Caki2 (cell line): ENCODE measurements around the gene CMC1. TPM values are rescaled to one million over a fixed set of nuclear protein-coding genes. Genes with fewer than 3 reads are reported as not detected.

Experiments
- DNase-seq: peaks from one replicate; pipeline ENCODE4 v3.0.0-alpha.2; 2015; ENCODE audit warnings: low read depth
- in situ Hi-C: cut with HindIII; loops from 2 replicates; pipeline ENCODE4 v1.10.0; 2016; ENCODE audit warnings: low sequenced_read_pairs, low pct_unique_long_range_greater_than_20kb, mixed read lengths
- total RNA-seq: library from RNA; depleted of rRNA; stranded (reverse); fragments of >200 nt; shearing (Covaris generic); gene quantifications from 2 replicates; pipeline ENCODE4 v1.2.3, GENCODE V29; 2014; ENCODE audit warnings: low replicate concordance

The CMC1 gene
- total RNA-seq, 1 experiment from 2014 or later = 18.0 TPM

DNA sequence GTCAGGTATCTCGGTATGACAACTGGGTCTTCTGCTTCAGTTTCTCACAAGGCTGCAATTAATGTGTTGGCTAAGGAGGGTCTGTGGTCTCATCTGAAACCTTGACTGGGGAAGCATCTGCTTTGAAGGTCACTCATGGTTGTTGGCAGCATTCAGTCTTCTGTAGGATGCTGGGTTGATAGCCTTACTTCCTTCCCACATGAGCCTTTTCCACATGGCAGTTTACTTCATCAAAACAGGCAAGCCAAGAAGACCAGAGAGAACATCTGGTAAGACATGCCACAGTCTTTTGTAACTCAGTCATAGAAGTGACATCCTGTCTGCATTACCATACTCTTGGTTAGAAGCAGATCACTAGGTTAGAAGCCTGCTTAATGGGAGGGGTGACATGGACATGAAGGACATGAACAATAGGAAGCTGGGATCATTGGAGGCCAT, 49.5 kb downstream of the CMC1 start:
- in situ Hi-C loops = no loop called here
- DNase-seq = no peak

DNA sequence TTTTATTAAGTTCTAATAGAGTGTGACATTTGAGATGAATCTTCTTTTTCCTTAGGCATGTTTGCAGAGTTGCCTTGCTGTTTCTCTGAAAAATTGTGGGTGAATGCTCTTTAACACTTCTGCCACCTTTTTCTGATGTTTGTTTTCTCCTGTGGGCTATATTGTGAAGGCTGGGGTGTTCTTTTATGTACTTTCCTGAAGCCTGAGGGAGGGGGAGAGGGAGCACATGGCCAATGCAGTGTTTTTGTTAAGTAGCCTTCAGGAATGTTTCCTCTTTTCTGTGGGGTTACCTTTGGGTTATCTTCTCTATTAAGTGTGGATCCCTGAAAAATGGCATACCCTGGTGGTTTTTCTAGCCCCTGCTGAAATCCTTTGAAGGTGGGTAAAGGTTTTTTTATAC, 50.2 kb downstream of the CMC1 start:
- DNase-seq = no peak
- in situ Hi-C loops = no loop called here

GRCh38 chr3:28292622-28293021, 51.2 kb downstream of the CMC1 start:
- in situ Hi-C loops = no loop called here

DNA sequence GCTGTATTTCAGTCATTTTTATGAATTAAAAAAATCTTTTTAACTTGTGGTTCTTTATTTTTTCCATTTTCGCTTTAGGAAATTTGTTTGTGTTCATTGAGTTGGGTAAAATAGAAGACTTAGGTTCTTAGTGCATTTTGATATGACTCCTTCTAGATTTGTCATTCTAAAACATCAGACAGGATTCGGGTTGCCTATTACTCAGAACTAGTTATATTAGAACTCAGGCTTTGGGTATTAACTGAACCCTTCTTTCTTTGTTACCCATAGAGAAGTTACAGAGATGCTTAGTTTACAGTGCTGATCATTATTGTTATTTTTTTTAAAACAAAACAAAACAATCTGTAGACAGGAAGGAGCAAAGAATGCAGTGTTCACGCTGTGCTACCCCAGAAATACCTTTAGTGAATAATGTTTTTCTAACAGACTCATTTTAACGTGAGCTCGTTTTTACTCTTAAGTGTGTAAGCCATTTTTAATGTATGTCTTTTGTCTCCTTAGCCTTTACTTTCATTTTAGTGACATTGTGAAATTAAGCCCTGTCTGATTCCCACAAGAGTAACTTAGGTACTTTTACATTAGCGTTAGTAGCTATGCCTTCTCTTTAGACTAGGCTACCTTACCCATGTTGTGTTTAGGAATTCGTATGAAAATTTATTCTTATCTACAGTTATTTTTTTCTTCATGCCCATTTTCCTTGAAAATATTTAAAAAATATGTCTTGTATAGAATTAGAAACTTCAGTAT, 53.4 kb downstream of the CMC1 start:
- in situ Hi-C loops = no loop called here

More at GRCh38 chr3:28292622-28293021, 51.2 kb downstream of the CMC1 start:
- DNase-seq = no peak

GRCh38 chr3:28295898-28296490, 54.6 kb downstream of the CMC1 start:
- in situ Hi-C loops = no loop called here
- DNase-seq = no peak

More for the DNA sequence above, 53.4 kb downstream of the CMC1 start:
- no peak for DNase-seq

- DNase-seq = no peak
- in situ Hi-C loops = no loop called here
These were observed 58.3 kb downstream of the CMC1 start for GRCh38 chr3:28299705-28300104.

DNA sequence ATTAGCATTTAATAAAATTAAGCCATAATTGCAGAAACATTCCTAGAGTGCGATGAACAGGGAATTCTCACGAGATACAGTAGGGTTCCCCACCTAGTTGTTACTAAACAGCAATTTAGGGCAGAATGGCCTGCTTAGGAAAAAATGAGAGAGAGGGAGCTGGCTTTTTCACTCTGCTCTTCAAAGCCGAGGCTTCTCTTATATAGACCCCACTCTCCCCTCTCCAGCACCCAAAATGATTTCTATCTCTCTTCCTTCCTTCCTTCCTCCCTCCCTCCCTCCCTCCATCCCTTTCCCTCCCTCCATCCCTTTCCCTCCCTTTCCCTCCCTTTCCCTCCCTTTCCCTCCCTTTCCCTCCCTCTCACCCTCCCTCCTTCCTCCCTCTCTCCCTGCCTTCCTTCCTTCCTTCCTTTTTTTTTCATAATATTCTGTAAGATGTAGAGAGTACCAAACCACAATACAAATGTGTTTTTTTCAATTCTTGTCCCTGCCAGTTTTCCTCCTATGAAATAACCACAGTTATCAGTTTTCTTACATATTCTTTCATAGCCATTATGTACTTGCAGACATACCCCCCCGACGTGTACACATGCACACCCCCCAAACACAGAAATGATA, 59.0 kb downstream of the CMC1 start:
- in situ Hi-C loops = no loop called here
- DNase-seq = no peak

DNA sequence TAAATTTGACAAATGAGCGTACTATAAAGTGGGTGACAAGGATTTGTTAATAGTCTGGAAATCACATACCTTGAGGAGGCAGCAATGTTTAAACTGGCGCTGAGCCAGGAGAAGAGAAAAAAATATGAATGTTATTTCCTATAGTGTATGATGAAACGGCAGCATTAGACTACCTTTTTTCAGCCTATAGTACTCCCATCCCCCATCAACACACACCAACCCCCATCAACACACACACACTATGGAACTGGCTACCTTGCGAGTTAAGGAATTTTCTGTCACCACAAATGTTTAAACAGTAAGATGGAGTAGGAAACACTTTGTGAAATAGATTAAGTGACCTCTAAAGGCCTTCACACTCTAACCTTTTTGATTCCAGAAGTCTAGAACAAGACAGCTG, 60.3 kb downstream of the CMC1 start:
- DNase-seq = peak; percentile 16

GRCh38 chr3:28308196-28308595, 66.8 kb downstream of the CMC1 start:
- no peak for DNase-seq
- in situ Hi-C loops = no loop called here

More for the DNA sequence above, 60.3 kb downstream of the CMC1 start:
- in situ Hi-C loops = no loop called here

DNA sequence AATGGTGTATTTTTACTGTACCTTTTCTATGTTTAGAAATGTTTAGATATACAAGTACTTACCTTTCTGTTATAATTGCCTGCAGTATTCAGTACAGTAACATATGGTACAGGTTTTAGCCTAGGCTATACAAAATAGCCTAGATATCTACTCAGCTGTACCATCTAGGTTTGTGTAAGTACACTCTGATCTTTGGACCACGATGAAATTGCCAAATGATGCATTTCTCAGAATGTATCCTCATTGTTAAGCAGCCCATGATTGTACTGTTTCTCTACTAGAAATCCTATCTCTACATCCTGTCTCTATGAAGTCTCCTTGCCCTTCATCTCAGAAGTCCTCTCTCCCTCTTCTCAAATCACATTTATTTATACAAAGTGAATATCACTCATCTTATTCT, 74.3 kb downstream of the CMC1 start:
- in situ Hi-C loops = no loop called here
- DNase-seq = no peak

GRCh38 chr3:28316226-28316625, 74.8 kb downstream of the CMC1 start:
- DNase-seq = no peak
- in situ Hi-C loops = no loop called here

GRCh38 chr3:28317438-28318022, 76.1 kb downstream of the CMC1 start:
- in situ Hi-C loops = no loop called here
- DNase-seq = no peak

- in situ Hi-C loops = no loop called here
- DNase-seq = no peak
These were observed 79.6 kb downstream of the CMC1 start for GRCh38 chr3:28320981-28321380.

- in situ Hi-C loops = no loop called here
- DNase-seq = no peak
These were observed 81.0 kb downstream of the CMC1 start for GRCh38 chr3:28322464-28322863.

- no peak for DNase-seq
- in situ Hi-C loops = no loop called here
These were observed 85.1 kb downstream of the CMC1 start for GRCh38 chr3:28326458-28326926.

- peak; percentile 8 for DNase-seq
- in situ Hi-C loops = no loop called here
These were observed 87.1 kb downstream of the CMC1 start for GRCh38 chr3:28328188-28329151.

DNA sequence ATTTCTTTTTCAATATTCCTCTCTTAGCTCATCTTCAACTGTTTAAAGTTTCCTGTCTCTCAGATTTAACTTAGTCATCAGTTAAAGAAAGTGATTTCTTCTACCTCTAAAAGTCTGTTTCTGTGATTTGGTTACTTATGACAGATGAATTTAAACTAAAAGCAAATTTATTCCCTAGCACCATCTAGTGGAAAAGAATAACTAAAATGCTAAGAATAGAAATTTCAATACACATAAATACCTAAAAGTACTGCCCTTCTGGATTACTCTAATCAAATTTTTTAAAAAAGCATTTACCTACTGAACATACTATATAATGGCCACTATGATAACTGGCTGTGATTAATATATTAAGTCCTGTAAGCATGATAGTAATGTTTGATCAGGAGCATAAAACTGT, 93.1 kb downstream of the CMC1 start:
- in situ Hi-C loops = no loop called here

GRCh38 chr3:28335246-28335645, 93.8 kb downstream of the CMC1 start:
- in situ Hi-C loops = no loop called here
- DNase-seq = no peak

More for the DNA sequence above, 93.1 kb downstream of the CMC1 start:
- DNase-seq = no peak
